Fibroblast of mammary gland (primary cell): ENCODE data around the gene KLK2.

Source experiments
- DNase-seq: peaks from one replicate; pipeline ENCODE4 v3.0.0-alpha.2; 2010; ENCODE audit warnings: low read depth
- H3K4me3 ChIP-seq: 2 replicates; pipeline ENCODE4 v1.5.1; 2011; ENCODE audit warnings: low read depth, mild to moderate bottlenecking, low read length, moderate library complexity; ENCODE audit not compliant: control insufficient read depth
- TF ChIP-seq, protein P1 (sequence below): conservative IDR thresholded peaks from 2 replicates; pipeline ENCODE4 v1.5.1; 2011; ENCODE audit warnings: low read depth, low read length, inconsistent platforms; ENCODE audit not compliant: control insufficient read depth, insufficient read depth

Gene KLK2

DNA sequence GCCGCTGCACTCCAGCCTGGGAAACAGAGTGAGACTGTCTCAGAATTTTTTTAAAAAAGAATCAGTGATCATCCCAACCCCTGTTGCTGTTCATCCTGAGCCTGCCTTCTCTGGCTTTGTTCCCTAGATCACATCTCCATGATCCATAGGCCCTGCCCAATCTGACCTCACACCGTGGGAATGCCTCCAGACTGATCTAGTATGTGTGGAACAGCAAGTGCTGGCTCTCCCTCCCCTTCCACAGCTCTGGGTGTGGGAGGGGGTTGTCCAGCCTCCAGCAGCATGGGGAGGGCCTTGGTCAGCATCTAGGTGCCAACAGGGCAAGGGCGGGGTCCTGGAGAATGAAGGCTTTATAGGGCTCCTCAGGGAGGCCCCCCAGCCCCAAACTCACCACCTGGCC, at the start of gene KLK2:
KLK2 (plus strand) TSS at position 384 of the 400 bp plus-strand sequence. CDS start 35 bp downstream, outside the sequence.
- H3K4me3 ChIP-seq: no peak within 1 kb of the TSS
- TF ChIP-seq, protein P1, sequence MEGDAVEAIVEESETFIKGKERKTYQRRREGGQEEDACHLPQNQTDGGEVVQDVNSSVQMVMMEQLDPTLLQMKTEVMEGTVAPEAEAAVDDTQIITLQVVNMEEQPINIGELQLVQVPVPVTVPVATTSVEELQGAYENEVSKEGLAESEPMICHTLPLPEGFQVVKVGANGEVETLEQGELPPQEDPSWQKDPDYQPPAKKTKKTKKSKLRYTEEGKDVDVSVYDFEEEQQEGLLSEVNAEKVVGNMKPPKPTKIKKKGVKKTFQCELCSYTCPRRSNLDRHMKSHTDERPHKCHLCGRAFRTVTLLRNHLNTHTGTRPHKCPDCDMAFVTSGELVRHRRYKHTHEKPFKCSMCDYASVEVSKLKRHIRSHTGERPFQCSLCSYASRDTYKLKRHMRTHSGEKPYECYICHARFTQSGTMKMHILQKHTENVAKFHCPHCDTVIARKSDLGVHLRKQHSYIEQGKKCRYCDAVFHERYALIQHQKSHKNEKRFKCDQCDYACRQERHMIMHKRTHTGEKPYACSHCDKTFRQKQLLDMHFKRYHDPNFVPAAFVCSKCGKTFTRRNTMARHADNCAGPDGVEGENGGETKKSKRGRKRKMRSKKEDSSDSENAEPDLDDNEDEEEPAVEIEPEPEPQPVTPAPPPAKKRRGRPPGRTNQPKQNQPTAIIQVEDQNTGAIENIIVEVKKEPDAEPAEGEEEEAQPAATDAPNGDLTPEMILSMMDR: no peak
- no peak for DNase-seq

- DNase-seq: no peak
- no peak overlapping the region for H3K4me3 ChIP-seq
Observed at GRCh38 chr19:50826492-50827240, 46.6 kb upstream of the KLK2 start.

DNA sequence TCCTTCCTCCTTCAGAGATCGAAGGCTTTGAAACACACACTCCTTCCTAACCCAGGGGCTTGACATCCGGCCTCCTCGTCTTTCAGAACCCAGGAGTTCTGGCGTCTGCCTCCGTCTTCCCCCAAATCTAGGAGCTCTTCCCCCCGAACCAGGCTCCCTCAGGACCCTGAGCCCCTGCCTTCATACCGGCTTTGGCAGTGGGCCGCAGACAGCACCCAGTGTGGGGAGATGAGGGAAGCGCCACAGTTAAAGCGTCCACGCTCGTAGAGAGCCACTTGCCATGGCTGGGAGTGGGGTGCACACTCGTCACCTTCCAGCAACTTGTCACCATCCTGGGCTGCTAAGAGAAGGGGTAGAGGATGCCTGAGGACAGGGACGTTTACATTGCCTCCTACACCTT, 45.8 kb upstream of the KLK2 start:
- TF ChIP-seq, protein P1: no peak
- no peak overlapping the region for H3K4me3 ChIP-seq

More at GRCh38 chr19:50826492-50827240, 46.6 kb upstream of the KLK2 start:
- TF ChIP-seq, protein P1: no peak

GRCh38 chr19:50829801-50830200, 43.4 kb upstream of the KLK2 start:
- TF ChIP-seq, protein P1: no peak
- H3K4me3 ChIP-seq: no peak overlapping the region
- DNase-seq: no peak

More for the DNA sequence above, 45.8 kb upstream of the KLK2 start:
- DNase-seq: no peak

DNA sequence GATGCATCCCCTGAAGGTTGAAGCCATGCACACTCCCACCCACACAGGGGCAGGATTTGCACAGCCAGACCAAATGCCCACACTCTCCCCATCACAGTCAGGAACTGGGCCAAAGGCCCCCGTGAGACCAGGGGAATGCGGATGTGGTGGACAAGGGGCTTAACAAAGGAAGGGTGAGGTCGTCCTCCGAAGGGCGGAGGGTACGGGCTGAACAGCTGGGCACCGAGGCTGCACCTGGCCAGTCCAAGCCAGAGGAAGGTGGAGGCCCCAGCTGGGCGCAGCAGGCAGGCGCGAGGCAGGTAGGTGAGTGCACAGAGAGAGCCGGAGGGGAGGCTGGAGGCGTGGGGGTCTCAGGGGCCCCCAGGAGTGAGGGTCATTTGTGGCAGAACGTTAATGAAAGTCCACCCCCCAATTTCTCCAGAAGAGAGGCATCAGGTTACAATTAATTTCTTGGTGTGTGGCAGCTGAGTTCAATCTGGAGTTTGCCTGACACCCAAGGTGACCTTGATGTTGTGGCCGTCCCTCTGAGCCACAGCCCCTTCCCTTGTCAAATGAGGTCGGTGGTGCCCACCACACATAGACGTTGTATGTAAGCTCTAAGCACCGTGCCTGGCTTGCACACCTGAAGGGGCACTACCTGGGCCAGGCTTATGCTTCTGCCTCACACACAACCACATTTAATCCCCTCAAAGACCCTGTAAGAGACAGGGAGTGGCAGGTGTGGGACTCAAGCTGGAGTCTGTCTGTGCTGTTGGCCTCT, 42.8 kb upstream of the KLK2 start:
- TF ChIP-seq, protein P1: no peak
- DNase-seq: no peak
- no peak overlapping the region for H3K4me3 ChIP-seq

- no peak for DNase-seq
- no peak overlapping the region for H3K4me3 ChIP-seq
- TF ChIP-seq, protein P1: no peak
Observed at GRCh38 chr19:50831026-50831396, 42.2 kb upstream of the KLK2 start.
